Uterus (tissue), 2 donors: ENCODE data around the gene ZNF264.

Experiments used
- POLR2A ChIP-seq, 2 donors: fragments of 450-650 bp; IDR thresholded peaks; one replicate each; pipeline ENCODE4 v1.6.1; 2016; ENCODE audit warnings: antibody characterized with exemption in 2 of 2, mild to moderate bottlenecking in 1 of 2, moderate library complexity in 1 of 2
- TF ChIP-seq, protein P1 (sequence below), 4 experiments: fragments of 200-600 bp in 2 of 4; fragments of 450-650 bp in 2 of 4; sonication (generic) in 2 of 4; IDR thresholded peaks; one replicate each; pipeline ENCODE4 v1.5.1; 2016 to 2019; ENCODE audit warnings: antibody characterized with exemption in 4 of 4, mild to moderate bottlenecking in 2 of 4, moderate library complexity in 1 of 4

DNA sequence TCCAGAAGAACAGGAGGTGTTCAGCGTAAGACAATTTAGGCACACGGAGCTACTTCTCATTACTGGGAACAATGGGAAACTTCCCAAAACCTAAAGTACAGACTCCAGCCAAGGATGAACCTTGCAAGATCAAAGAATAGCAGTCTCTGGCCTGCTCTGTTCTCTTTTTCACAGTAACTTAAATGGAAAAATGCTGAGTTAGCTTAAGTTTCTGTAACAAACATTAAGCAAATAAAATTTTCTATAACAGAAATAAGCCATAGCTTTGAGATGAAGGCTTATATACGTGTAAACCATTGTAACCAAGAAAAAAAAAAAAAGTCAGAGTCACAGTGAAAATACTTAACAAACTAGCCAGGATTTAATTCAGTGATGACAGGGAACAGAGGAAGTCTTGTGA lies 70.7 kb downstream of the ZNF264 start:
- TF ChIP-seq, protein P1, sequence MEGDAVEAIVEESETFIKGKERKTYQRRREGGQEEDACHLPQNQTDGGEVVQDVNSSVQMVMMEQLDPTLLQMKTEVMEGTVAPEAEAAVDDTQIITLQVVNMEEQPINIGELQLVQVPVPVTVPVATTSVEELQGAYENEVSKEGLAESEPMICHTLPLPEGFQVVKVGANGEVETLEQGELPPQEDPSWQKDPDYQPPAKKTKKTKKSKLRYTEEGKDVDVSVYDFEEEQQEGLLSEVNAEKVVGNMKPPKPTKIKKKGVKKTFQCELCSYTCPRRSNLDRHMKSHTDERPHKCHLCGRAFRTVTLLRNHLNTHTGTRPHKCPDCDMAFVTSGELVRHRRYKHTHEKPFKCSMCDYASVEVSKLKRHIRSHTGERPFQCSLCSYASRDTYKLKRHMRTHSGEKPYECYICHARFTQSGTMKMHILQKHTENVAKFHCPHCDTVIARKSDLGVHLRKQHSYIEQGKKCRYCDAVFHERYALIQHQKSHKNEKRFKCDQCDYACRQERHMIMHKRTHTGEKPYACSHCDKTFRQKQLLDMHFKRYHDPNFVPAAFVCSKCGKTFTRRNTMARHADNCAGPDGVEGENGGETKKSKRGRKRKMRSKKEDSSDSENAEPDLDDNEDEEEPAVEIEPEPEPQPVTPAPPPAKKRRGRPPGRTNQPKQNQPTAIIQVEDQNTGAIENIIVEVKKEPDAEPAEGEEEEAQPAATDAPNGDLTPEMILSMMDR (IDR thresholded peaks at IDR 0.05) = no peak
- TF ChIP-seq POLR2A (IDR thresholded peaks at IDR 0.05) = no peak
